HG02981 (cell line): Measurements from ENCODE around the gene RAB6B.

Source experiments
- ATAC-seq: cut with Tn5 transposase; IDR thresholded peaks from one replicate; pipeline ENCODE4 v1.9.1; 2021; ENCODE audit warnings: mild to moderate bottlenecking, moderate library complexity; ENCODE audit not compliant: unreplicated experiment

The RAB6B gene

DNA sequence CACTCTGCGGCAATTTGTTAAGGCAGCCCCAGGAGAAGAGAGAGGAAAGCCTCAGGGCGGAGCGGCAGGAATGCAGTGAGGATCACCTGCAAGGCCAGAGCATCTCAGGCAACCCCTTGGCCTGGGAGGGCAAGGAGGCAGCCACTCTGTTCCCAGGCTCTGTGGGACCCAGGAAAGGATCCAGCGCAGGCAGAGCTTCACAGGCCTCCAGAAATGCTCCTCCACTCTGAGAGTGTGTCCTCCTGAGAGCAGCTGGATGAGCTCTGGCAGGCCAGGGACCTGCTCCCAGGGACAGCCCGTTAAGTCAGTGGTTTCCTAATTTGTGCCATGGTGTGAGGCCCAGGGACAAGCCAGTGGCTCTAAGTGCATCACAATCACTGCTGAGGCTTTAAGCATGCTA is 35.2 kb downstream of the RAB6B start:
- ATAC-seq, result no peak

DNA sequence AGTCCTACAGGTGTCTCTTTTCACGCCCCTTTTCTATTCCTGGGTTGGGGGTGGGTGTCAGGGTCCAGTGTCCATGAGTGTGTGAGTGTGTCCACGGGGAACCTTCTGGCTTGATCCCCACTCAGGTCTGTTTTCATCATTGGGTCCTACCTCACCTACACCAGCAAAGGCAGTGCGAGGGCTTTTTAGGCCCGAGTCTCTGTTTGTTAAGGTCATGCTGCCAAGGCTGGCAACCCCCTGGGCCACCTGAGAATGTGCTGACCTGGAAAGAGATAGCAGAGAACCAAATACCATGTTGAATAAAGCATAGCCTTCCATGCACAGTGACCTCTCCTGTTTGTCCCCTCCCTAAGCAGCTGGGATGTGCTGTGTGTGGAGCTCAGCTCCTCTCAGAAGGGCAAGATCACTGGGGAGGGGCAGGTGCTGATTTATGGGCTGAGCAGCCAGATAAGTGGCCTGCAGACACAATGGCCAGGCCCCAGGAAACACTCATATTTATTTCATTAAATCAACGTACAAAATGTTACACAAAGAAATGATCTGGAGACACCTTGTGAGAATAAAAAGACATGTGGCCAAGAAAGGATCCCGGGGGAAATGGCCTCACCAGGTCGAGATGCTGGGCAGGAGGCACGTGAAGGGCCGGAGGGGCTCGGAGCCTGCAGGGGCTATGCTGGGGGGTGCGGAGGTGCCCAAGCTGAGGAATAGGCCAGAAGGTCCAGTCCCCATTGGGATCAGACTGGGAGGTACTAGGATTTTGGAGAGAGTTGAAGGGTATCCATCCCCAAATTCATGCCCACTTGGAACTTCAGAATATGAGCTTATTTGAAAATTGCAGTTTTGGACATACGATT is 36.1 kb downstream of the RAB6B start:
- no peak for ATAC-seq

DNA sequence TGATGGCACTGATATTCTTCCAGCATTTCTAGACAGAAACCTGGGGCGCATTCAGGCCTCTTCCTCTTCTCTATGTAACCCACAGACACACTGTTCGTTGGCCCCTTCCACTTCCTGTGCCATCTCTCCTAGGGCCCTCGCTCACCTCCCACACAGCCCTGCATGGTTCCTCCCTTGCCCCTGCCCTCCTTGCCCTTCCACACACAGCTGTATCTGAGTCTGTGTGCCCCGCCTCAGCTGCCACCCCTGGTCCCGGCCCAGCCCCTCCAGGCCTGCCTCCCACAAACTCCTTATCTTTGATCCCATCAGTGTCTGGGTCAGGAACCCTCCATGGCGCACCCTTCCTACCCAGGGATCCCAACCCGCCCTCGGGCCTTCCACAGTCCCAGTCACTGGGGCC is 37.9 kb downstream of the RAB6B start:
- no peak for ATAC-seq

DNA sequence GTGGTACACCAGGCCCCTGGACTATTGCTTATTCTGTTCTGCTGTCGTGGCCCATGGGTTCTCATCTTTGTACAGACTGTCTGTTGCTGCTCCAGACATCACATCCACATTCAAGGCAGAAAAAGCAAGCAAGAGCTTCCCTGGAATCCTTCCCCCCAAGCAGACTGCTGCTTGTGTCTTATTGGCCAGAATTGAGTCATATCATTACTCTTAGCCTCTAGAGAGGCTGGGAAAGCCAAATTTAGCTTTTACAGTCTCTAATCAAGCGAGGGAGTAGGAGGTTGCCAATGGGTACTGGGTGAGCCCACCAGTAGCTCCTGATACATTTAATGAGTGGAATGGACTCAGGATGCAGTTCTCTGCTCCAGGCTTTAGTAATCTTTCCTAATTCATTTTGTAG is 39.4 kb downstream of the RAB6B start:
- ATAC-seq, result no peak

DNA sequence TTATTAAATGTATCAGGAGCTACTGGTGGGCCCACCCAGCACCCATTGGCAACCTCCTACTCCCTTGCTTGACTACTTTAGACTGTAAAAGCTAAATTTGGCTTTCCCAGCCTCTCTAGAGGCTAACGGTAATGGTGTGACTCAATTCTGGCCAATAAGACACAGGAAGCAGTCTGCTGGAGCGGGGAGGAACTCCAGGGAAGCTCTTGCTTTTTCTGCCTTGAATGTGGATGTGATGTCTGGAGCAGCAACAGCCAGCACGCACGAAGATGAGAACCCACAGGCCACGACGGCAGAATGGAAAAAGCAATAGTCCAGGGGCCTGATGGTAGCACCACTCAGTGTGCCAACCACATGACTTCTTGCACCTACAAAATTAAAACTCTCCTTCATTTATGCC is 39.9 kb downstream of the RAB6B start:
- ATAC-seq, result no peak

DNA sequence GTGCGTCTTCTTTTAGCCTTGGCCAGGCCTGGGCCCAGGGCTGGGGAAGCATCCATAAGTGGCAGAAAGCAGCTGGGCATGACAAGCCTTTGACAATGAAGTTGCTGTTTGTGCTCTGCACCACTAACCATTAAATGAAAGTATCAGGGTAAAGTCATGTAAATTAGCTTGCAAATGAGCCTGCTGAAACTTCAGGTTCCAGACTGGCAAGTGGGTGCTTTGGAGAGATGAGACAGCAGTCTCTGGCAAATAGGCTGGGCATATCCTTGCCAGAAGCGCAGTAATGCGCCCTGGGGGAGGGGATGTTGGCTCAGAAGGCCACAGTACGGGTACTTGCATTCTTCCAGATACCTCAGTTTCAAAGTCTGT is 40.7 kb downstream of the RAB6B start:
- ATAC-seq, result no peak

DNA sequence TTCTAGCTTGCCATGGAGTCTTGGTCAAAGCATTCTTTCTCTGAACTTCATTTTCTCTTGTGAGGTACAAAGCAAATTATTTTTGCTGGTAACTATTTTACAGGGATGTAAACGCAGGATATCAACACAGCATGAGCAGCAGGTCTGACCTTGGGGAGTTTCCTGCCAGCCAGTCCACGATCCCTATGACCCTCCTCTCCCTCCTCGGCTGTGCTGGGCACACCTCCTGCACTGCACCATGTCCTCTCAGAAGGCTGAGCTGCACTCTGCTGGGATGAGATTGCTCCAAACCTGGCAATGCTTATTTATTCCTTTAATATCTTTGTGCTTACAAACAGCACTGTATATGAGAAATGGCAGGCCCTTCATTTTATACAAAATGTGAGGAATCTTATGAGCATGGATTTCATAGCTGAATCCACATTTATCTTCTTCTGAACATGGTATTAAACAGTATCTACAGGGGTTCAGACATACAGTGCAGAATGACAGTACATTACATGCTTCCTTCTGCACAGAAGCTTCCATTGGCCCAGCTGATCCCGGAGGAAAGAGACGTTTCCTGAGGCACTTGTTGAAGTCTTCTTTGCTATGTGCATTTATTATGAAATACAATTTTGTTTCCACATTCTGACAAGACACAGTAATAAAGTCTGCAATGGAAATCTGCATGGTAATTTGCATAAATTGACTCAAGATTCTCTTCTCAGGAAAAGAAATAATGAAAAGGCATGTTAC is 41.2 kb downstream of the RAB6B start:
- ATAC-seq, result no peak

DNA sequence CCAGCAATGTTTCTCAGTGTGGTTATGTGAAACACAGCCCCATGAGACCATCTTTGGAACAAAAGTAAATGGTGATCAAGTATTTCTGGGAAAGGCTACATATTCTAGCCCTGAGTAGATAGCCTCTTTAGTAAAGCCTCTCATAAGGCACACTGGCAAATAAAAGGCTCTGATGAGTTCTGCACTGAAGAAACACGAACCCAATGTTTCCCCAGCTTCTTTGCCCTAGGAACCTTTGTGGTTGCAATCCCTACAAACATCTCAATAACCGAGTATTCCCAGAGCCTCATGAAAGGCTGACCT is 41.8 kb downstream of the RAB6B start:
- ATAC-seq, result no peak

DNA sequence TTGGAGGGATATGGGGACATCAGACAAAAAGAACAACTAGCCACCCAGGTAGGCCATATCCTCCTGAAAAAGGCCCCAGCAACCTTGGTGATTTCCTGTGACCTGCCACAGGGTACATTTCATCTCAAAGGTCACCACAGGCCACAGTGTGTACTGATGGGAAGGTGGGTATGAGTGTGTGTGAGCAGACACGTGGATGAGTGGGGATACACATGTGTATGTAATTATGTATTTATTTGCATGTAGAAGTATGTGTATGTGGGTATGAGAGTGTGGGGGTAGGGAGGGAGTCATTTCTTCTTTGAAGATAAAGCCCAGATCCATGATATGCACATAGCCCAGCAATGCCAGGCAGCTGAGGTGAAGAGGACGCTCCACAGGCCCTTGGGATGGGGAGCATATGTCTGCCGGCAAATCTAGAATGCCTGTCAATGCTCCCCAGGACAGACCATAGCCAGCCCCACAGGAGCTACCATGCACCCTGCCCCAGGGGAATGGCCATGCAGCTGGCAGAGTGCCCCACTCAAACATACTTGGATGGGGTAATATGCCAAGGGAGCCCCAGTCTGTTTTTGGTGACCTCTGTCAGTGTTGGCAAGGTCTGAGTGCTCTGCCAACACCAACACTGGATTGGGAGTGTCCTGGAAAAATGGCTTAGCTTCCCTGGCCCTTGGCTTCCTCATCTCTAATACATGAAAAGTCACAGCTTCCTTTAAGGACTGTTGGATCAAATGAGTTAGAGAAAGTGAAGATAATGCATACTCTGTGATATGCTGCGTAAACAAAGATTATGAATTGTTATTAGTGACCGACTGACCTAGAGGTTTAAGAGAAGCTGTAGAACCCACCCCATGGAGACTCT is 42.4 kb downstream of the RAB6B start:
- no peak for ATAC-seq

DNA sequence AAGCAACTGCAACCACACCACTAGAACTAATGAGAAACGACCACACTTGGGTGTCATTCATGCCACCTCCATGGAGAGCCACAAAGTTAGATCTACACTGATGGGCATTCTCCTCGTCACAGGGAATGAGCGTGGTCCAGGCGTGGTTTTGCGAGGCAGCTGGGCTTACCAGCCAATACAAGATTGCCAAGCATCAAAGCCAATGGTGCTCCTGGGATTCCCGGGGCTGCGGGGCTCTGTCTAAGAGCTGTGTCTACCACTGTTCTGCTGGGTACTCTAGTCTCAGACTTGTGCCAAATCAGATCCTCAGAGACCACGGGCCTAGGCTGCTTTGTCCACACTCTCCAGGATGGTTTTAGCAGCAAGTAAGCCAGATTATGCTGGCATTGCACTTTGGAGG is 43.8 kb downstream of the RAB6B start:
- no peak for ATAC-seq

DNA sequence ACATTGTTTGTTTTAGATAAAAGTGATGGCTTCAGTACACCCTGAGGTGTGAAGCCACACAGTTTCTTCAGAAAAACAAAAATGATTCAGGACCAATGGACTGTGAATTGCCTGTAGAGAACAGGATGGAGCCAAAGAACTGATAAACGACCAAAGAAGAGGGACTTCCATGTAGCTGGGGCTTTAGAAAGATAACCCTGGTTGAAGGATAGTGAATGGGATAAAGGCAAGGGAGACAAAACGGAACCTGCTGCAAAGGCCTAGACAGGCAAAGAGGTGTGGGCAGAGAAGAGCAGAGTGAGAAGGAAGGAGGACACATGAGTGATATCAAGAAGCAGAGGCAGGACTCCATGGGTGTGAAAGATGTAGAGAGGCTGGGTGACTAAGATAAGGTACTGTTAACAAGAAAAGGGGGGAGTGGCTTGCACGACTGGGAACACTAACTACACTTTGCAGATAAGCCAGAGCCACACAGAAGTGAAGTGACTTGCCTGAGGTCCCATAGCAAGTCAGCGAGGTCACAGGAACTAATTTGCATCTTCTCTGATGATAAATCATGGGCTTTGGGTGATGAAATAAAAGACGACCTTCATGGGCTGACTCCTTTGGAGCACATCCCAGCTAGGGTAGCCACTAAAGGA is 44.3 kb downstream of the RAB6B start:
- ATAC-seq, result no peak

DNA sequence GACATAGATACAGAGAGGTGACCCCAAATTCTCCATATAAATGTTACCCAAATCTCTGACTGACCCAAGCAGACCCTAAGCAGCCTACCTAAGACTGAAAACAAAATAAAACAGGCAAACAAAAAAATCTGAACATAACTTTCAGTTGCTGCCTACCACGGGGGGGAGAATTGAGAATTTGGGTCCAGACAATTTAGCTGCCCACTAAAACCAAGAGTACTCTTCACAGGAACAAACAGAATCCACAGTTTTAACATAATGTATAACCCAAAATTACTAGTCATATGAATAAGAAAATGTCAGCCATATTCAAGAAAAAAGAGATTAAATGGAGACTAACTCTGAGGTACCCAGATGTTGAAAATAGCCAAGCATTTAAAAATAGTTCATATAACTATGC is 45.6 kb downstream of the RAB6B start:
- no peak for ATAC-seq

DNA sequence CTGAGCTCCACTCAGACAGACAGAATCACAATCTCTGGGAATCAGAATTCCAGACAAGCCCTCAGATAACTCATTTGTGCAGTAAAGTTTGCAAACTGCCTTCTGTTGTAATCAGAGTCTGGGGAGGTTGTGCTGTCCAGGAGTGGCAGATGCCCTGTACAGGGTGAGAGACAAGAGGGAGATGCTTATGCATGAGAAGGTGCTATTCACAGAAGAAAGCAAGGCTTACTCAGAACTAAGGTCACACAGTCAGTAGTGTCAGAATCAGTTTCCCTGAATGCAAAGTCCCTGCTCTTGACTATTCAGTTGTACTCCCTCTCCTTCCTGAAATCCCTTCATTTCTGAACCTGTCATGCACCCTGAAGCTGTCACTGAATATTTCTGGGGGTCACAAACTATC is 46.3 kb downstream of the RAB6B start:
- ATAC-seq, result no peak

DNA sequence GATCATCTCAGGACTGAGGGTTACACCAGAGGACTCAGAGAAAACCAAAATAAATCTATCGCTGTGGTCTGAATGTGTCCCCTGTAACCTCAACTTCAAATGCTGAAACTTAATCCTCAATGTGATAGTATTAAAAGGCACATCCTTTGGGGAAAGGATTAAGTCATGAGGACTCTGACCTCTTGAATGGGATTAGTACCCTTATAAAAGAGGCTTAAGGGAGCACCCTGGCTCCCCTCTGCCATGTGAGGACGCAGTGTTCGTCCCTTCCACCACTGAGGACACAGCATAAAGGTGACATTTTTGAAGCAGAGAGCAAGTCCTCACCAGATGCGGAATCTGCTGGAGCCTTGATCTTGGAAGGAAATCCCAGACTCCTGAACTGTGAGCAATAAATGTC is 50.6 kb downstream of the RAB6B start:
- ATAC-seq, result no peak

DNA sequence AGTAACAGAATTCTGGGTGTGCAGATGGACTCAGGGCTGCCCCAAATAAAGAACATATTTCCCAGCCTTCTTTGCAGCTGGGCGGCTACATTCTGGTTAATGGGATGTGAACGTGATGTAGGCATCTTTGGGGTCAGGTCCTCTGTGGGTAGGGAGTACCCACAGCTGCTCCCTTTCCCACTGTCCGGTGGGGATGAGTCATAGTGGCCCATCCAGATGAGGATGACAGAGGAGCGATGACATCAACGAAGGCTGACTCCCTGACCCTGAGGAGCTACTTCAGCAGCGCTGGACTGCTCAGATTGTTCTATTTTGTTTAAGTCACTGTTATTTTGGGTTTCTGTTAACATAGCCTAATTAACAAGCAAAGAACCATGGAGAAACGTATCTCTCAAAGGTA is 52.0 kb downstream of the RAB6B start:
- ATAC-seq, result no peak

DNA sequence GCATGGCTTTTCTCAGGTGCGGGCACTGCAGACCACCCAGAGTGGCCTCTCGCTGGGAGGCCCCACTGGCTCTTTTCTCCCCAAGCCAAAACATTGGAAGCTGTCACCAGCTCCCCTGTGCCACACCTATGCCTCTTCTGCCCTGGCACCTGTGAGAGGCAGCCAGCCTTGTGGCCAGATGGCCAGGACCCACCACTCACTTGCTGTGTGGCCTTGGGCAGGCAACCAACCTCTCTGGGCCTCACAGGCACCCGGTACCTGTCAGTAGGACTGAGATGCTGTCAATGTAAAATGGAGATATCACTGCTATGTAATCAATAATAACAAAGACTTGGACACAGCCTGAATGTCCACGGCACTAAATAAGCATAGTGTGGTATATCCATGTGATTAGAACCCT is 53.5 kb downstream of the RAB6B start:
- ATAC-seq, result no peak

DNA sequence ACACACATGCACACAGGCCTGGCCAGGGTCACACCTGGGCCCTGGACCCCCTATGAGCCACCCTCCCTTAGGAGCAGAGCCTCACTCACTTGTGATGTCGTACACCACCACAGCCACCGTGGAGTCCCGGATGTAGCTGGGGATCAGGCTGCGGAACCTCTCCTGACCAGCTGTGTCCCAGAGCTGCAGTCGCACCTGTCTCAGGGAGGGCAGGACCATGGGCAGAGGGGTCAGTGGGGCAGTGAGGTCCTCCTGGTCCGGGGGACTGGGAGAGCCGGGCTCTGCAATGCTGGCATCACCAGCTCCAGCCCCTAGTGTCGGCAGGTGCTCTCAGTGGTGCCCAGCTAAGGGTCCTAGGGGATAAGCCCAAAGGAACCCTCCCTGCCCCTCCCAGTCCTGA is 54.5 kb downstream of the RAB6B start:
- ATAC-seq, result no peak

DNA sequence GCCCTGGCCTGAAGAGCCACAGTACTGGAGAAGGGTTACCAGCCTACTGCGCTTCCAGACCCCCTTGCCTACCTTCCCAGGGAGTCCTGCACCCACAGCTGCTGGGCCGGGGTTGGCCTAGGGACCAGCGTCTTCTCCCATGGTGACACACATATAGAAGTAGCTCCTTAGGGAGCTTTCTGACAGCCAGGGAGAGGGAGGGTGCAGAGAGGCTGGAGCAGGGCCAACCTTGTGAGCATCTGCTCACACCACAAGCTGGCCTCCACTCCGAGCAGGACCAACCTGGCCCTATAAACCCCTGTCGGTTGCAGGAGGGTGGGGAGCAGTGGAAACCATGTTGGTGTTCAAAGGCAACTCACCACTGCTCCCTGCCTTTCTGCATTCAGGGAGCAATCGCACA is 54.9 kb downstream of the RAB6B start:
- ATAC-seq, result no peak

DNA sequence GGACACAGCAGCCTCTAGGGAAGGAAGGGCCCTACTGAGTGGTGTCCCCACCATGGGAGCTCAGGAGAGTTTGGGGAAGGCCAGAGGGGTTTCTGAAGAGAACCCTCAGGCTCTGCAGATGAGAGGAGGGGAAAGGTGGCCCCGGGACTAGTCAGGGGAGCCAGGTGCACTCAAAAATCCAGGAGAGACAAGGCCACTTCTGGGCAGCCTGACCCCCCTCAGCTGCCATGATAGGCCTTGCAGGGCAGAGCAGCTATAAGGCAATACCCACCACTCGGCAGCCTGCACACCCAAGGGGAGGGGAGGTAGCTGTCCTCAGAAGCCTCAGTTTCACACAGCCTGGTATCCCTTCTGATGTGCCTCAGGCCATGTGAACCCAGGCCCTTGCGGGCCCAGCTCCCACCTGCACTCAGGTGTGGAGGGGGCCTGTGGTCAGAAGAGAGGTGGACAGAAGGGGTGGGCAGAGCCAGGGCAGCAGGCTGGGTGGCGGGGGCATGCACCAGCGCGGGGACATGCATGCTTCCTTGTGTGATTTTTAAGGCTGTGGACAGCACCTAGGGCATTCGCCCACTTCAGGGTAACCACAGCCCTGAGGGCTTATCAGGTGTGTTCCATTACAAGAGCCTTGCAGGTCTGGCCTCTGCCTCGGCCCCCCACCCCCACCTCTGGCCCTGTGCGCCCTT is 55.5 kb downstream of the RAB6B start:
- ATAC-seq, result no peak

DNA sequence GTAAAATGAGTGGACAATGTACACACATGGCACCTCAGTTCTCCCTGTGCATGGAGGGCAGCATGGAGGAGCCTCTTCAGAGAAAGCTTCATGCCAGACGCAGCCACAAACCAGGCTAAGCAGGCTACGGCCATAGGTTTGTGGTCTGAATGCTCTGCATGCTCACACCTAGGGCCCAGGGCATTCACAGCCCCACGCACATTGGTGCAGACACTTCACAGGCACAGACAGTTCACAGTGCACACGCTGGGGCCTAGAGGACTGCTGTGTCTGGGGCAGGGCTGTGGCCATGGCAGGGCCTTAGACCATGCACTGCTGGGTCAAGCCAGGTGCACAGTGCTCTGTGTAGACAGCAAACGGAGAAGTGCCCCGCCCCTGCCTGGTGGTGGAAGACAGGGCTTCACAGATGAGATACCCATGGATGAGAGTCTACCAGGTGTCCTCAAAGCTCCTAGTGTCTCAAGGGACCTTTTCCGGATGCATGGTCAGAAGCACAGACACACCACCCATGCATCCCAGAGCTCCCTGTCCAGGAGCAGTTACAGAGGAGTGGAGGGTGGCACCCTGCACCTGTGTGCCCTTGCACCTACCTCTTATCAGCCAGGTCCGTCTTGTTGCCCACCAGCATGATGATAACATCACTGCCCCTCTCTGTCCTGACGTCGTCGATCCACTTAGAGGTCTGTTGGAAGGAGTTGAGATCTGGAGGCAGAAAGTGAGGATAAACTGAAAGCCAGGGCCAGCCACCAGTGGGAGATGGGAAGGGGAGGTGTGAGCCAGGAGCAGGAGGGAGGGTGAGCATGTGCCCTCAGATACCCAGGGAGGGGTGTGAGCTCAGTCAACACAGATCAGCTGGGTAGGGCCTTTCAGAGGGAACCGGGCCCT is 56.5 kb downstream of the RAB6B start:
- no peak for ATAC-seq
